Measurements from ENCODE around the gene SLC25A41. TPM values are rescaled to one million over a fixed set of nuclear protein-coding genes. Genes with fewer than 3 reads are reported as not detected.

The SLC25A41 gene
- total RNA-seq, 4 donors from 2014 or later = 2.5 TPM; not detected in 3

GRCh38 chr19:6473647-6474046 lies 40.1 kb upstream of the SLC25A41 start:
- peaks cover 0 to 18% (median 0%) of the 10 kb centered on the region in 4 donors for H3K4me1 ChIP-seq
- TF ChIP-seq POLR2A (IDR thresholded peaks at IDR 0.05) = no peak
- TF ChIP-seq, protein P1, sequence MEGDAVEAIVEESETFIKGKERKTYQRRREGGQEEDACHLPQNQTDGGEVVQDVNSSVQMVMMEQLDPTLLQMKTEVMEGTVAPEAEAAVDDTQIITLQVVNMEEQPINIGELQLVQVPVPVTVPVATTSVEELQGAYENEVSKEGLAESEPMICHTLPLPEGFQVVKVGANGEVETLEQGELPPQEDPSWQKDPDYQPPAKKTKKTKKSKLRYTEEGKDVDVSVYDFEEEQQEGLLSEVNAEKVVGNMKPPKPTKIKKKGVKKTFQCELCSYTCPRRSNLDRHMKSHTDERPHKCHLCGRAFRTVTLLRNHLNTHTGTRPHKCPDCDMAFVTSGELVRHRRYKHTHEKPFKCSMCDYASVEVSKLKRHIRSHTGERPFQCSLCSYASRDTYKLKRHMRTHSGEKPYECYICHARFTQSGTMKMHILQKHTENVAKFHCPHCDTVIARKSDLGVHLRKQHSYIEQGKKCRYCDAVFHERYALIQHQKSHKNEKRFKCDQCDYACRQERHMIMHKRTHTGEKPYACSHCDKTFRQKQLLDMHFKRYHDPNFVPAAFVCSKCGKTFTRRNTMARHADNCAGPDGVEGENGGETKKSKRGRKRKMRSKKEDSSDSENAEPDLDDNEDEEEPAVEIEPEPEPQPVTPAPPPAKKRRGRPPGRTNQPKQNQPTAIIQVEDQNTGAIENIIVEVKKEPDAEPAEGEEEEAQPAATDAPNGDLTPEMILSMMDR (IDR thresholded peaks at IDR 0.05) = no peak
- no peaks in the 10 kb centered on the region for H3K27me3 ChIP-seq
- no peaks in the 10 kb centered on the region for H3K9me3 ChIP-seq
- peaks cover 0 to 7% (median 0%) of the 10 kb centered on the region in 3 donors for H3K36me3 ChIP-seq
- peak in 2 of 3 donors; percentile 67 to 71 for DNase-seq
- H3K27ac ChIP-seq = no peak overlapping the region
- H3K4me3 ChIP-seq = no peak overlapping the region

DNA sequence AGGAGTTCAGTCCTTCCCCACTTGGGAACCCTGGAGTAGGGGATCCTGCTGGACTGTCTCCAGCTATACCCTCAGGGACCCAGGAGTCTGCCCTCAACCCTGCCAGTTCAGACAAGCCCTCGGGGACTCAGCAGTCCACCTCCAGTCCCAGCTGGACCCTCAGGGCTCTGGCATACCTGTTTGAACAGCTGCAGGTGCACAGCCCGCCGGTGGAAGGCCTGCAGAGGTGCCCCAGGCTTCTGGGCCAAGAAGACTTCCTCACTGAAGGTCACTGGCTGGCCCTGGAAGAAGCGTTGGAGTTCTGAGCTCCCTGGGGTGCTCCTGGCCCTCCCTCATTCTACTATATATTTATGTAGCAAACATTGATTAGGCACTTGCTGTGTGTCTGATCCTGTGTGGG lies 39.1 kb upstream of the SLC25A41 start:
- Histone ChIP-seq H3K36me3 (peaks cover 0 to 11% (median 0%) of the 10 kb centered on the region in 3 donors), H3K4me3 (no peak overlapping the region), H3K27ac (no peak overlapping the region), H3K27me3 (no peaks in the 10 kb centered on the region), H3K9me3 (no peaks in the 10 kb centered on the region), H3K4me1 (peaks cover 0 to 18% (median 0%) of the 10 kb centered on the region in 4 donors)
- DNase-seq = no peak
- no peak for TF ChIP-seq POLR2A (IDR thresholded peaks at IDR 0.05)
- TF ChIP-seq, protein P1 (IDR thresholded peaks at IDR 0.05) = no peak

DNA sequence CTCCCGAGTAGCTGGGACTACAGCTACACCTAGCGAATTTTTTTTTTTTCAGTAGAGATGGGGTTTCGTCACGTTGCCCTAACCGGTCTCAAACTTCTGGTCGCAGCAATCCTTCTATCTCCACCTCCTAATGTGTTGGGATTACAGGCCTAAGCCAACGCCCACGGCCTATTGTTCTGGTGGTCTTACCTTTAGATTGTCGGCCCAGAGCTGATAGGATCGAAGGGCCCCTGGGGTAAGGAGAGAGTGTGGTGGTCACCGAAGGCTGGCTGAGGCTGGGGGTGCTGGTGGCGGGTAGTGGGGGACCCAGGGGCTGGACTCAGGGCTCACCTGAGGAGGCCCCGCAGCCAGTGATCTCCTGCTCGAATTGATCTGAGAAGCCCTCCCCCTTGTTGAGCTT lies 37.5 kb upstream of the SLC25A41 start:
- Histone ChIP-seq H3K27me3 (no peaks in the 10 kb centered on the region), H3K9me3 (no peaks in the 10 kb centered on the region), H3K4me3 (no peak overlapping the region), H3K4me1 (peaks cover 0 to 9% (median 0%) of the 10 kb centered on the region in 4 donors), H3K36me3 (peaks cover 0 to 21% (median 0%) of the 10 kb centered on the region in 3 donors), H3K27ac (no peak overlapping the region)
- no peak for TF ChIP-seq POLR2A (IDR thresholded peaks at IDR 0.05)
- TF ChIP-seq, protein P1 (IDR thresholded peaks at IDR 0.05) = no peak
- DNase-seq = no peak

DNA sequence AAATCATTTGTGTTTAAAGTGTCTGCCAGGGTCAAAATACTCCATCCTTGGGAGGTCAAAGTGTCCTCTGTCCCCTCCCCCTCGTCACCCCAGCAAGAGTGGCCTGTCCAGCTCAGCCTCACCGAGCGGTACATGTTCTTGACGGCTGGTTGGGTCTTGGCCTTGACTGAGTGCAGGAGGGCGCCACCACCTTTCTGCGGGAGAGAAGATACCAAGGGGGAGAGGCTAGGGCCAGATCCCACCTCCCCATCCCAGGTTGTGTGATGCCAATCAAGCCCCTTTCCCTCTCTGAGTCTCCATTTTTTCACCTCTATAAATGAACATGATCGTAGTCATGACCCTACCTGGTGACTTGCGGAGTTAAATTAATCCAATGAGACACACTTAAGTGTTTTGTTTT lies 36.6 kb upstream of the SLC25A41 start:
- peaks cover 0 to 17% (median 0%) of the 10 kb centered on the region in 3 donors for H3K36me3 ChIP-seq
- H3K27ac ChIP-seq = no peak overlapping the region
- no peaks in the 10 kb centered on the region for H3K27me3 ChIP-seq
- DNase-seq = no peak
- H3K4me1 ChIP-seq = peaks cover 0 to 1% (median 0%) of the 10 kb centered on the region in 4 donors
- TF ChIP-seq POLR2A (IDR thresholded peaks at IDR 0.05) = no peak
- TF ChIP-seq, protein P1 (IDR thresholded peaks at IDR 0.05) = no peak
- H3K4me3 ChIP-seq = no peak overlapping the region
- no peaks in the 10 kb centered on the region for H3K9me3 ChIP-seq

DNA sequence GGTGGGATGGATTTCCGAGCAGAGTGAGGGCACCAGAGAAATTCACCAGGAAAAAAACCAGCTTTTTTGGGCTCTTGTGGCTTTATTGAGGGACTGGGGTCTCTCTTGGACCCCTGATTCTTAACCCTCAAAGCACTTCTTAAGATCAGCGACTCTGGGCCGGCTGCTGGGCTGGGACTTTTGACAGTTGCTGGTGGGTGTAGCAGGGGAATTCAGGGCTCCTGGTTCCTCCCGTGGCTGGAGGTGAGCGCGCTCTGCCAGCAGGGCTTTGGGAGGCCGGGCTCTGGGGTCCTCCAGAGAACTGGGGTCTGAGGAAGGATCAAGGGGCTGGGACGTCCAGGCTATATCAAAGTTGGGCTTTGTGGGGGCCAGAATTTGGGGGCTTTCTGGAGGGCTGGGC lies 33.8 kb upstream of the SLC25A41 start:
- H3K4me3 ChIP-seq = no peak overlapping the region
- H3K4me1 ChIP-seq = no peaks in the 10 kb centered on the region
- H3K27ac ChIP-seq = no peak overlapping the region
- no peaks in the 10 kb centered on the region for H3K9me3 ChIP-seq
- peaks cover 0 to 17% (median 0%) of the 10 kb centered on the region in 3 donors for H3K36me3 ChIP-seq
- TF ChIP-seq, protein P1 (IDR thresholded peaks at IDR 0.05) = no peak
- no peak for TF ChIP-seq POLR2A (IDR thresholded peaks at IDR 0.05)
- DNase-seq = no peak
- H3K27me3 ChIP-seq = no peaks in the 10 kb centered on the region

Data from Peyer's patch (tissue), 4 donors.